MM.1S (cell line): ENCODE results near the gene ATG2B.

Source experiments
- DNase-seq: peaks from one replicate; pipeline ENCODE4 v3.0.0-alpha.2; 2015
- H2AFZ ChIP-seq: fragments of 300-600 bp; sonication (generic); 2 replicates; pipeline ENCODE4 v1.6.0; 2016; ENCODE audit warnings: antibody characterized with exemption, low read length
- H3F3A ChIP-seq: fragments of 300-600 bp; sonication (generic); 2 replicates; pipeline ENCODE4 v1.6.1; 2016; ENCODE audit warnings: mild to moderate bottlenecking, antibody characterized with exemption, low read length, moderate library complexity, mixed read lengths; ENCODE audit not compliant: insufficient read depth
- H3K27ac ChIP-seq: fragments of 300-600 bp; sonication (generic); 2 replicates; pipeline ENCODE4 v1.5.1; 2016; ENCODE audit warnings: mild to moderate bottlenecking, low read length
- H3K27me3 ChIP-seq: fragments of 300-600 bp; sonication (generic); replicated peaks from 2 replicates; pipeline ENCODE4 v1.6.0; 2016; ENCODE audit warnings: low read length; ENCODE audit not compliant: insufficient read depth
- H3K36me3 ChIP-seq: fragments of 300-600 bp; sonication (generic); replicated peaks from 2 replicates; pipeline ENCODE4 v1.6.1; 2016; ENCODE audit warnings: mild to moderate bottlenecking, low read length, mixed read lengths; ENCODE audit not compliant: insufficient read depth
- H3K4me1 ChIP-seq: fragments of 300-600 bp; sonication (generic); 2 replicates; pipeline ENCODE4 v1.6.1; 2016; ENCODE audit warnings: low read length, mixed read lengths
- H3K4me2 ChIP-seq: fragments of 300-600 bp; sonication (generic); 2 replicates; pipeline ENCODE4 v1.6.0; 2016; ENCODE audit warnings: low read depth, low read length
- H3K4me3 ChIP-seq: fragments of 300-600 bp; sonication (generic); 2 replicates; pipeline ENCODE4 v1.5.1; 2016; ENCODE audit warnings: low read length, mixed read lengths
- H3K79me2 ChIP-seq: fragments of 300-600 bp; sonication (generic); 2 replicates; pipeline ENCODE4 v1.6.1; 2016; ENCODE audit warnings: mixed run types, low read length, mixed read lengths
- H3K9ac ChIP-seq: fragments of 300-600 bp; sonication (generic); 2 replicates; pipeline ENCODE4 v1.6.1; 2016; ENCODE audit warnings: low read length, mixed read lengths
- H3K9me2 ChIP-seq: fragments of 300-600 bp; sonication (generic); replicated peaks from 2 replicates; pipeline ENCODE4 v1.6.1; 2016; ENCODE audit warnings: mild to moderate bottlenecking, low read length, mixed read lengths; ENCODE audit not compliant: insufficient read depth
- H3K9me3 ChIP-seq: fragments of 300-600 bp; sonication (generic); replicated peaks from 2 replicates; pipeline ENCODE4 v1.6.1; 2016; ENCODE audit warnings: mild to moderate bottlenecking, low read length, mixed read lengths; ENCODE audit not compliant: insufficient read depth
- H4K20me1 ChIP-seq: fragments of 300-600 bp; sonication (generic); 2 replicates; pipeline ENCODE4 v1.6.1; 2016; ENCODE audit warnings: mild to moderate bottlenecking, low read length, moderate library complexity, mixed read lengths; ENCODE audit not compliant: insufficient read depth
- CTCF ChIP-seq: fragments of 300-600 bp; sonication (generic); IDR thresholded peaks from 2 replicates; pipeline ENCODE4 v1.5.1; 2016; ENCODE audit warnings: antibody characterized with exemption, low read length, mixed read lengths
- EZH2 ChIP-seq: fragments of 300-600 bp; sonication (generic); optimal IDR thresholded peaks from 2 replicates; pipeline ENCODE3; 2017; ENCODE audit warnings: low read depth, mild to moderate bottlenecking, antibody characterized with exemption, low read length, mixed read lengths
- EZH2phosphoT487 ChIP-seq: fragments of 300-600 bp; sonication (generic); IDR thresholded peaks from 2 replicates; pipeline ENCODE4 v1.6.1; 2018; ENCODE audit warnings: antibody characterized with exemption, low read length

The ATG2B gene

GRCh38 chr14:96363751-96364336 is 703 bp upstream of the ATG2B start:
- H3K27ac ChIP-seq, result peak overlapping the region; percentile 55; the same call in 1 of the 2 replicates
- H3K9me2 ChIP-seq, result no peaks in the 10 kb centered on the region
- no peaks in the 10 kb centered on the region for H3K36me3 ChIP-seq
- no peaks in the 10 kb centered on the region for H4K20me1 ChIP-seq
- peak overlapping the region; percentile 73 for H3K4me3 ChIP-seq
- peak; percentile 38 for DNase-seq
- H3F3A ChIP-seq, result no peaks in the 10 kb centered on the region
- no peaks in the 10 kb centered on the region for H3K9me3 ChIP-seq
- H3K27me3 ChIP-seq, result no peaks in the 10 kb centered on the region
- peaks cover 47% of the 10 kb centered on the region for H3K79me2 ChIP-seq
- peaks cover 5% of the 10 kb centered on the region; the same call in 1 of the 2 replicates for H3K4me1 ChIP-seq
- peak overlapping the region; percentile 62 for H3K4me2 ChIP-seq
- peak overlapping the region; percentile 51; the same call in 1 of the 2 replicates for H3K9ac ChIP-seq
- TF ChIP-seq EZH2phosphoT487 (no peak), EZH2 (no peak), CTCF (no peak)
- peak overlapping the region; percentile 38; the same call in 1 of the 2 replicates for H2AFZ ChIP-seq

GRCh38 chr14:96362071-96362964 is 823 bp downstream of the ATG2B start:
- Histone ChIP-seq H3K9me3 (no peaks in the 10 kb centered on the region), H3K27me3 (no peaks in the 10 kb centered on the region), H3K4me3 (peak overlapping the region; percentile 73), H3K9ac (peak overlapping the region; percentile 76), H3K4me2 (peak overlapping the region; percentile 70), H3K27ac (peak overlapping the region; percentile 65), H3K9me2 (no peaks in the 10 kb centered on the region), H3K4me1 (peaks cover 5% of the 10 kb centered on the region; the same call in 1 of the 2 replicates), H2AFZ (peak overlapping the region; percentile 58), H3K79me2 (peaks cover 55% of the 10 kb centered on the region), H4K20me1 (no peaks in the 10 kb centered on the region), H3K36me3 (no peaks in the 10 kb centered on the region), H3F3A (no peaks in the 10 kb centered on the region)
- peak; percentile 61 for DNase-seq
- TF ChIP-seq CTCF (no peak), EZH2 (no peak), EZH2phosphoT487 (no peak)

GRCh38 chr14:96359959-96360358 is 3.2 kb downstream of the ATG2B start:
- TF ChIP-seq EZH2phosphoT487 (no peak), CTCF (no peak), EZH2 (no peak)
- Histone ChIP-seq H3K36me3 (no peaks in the 10 kb centered on the region), H3K4me3 (no peak overlapping the region), H3F3A (no peaks in the 10 kb centered on the region), H4K20me1 (no peaks in the 10 kb centered on the region), H3K27ac (no peak overlapping the region), H3K9me2 (no peaks in the 10 kb centered on the region), H3K9me3 (no peaks in the 10 kb centered on the region), H3K4me1 (peaks cover 5% of the 10 kb centered on the region; the same call in 1 of the 2 replicates), H2AFZ (no peak overlapping the region), H3K79me2 (peaks cover 57% of the 10 kb centered on the region), H3K27me3 (no peaks in the 10 kb centered on the region), H3K4me2 (no peak overlapping the region), H3K9ac (no peak overlapping the region)
- DNase-seq, result no peak
